Upper lobe of right lung (tissue), 1 donor: Measurements from ENCODE around the gene METTL6. TPM values are rescaled to one million over a fixed set of nuclear protein-coding genes. Genes with fewer than 3 reads are reported as not detected.

Experiments used
- ATAC-seq: fragments of 200-7000 bp; cut with Tn5 transposase; one replicate; pipeline ENCODE4 v1.9.1; 2020; ENCODE audit warnings: mild to moderate bottlenecking, moderate library complexity
- DNase-seq: peaks from one replicate; pipeline ENCODE4 v3.0.0-alpha.2; 2020
- H3K27ac ChIP-seq: fragments of 200-600 bp; one replicate; pipeline ENCODE4 v1.8.0; 2022
- H3K27me3 ChIP-seq: fragments of 200-600 bp; one replicate; pipeline ENCODE4 v1.8.0; 2022; ENCODE audit warnings: mild to moderate bottlenecking
- H3K36me3 ChIP-seq: fragments of 200-600 bp; one replicate; pipeline ENCODE4 v1.8.0; 2022
- H3K4me1 ChIP-seq: fragments of 200-600 bp; one replicate; pipeline ENCODE4 v1.8.0; 2022
- H3K4me3 ChIP-seq: fragments of 200-600 bp; one replicate; pipeline ENCODE4 v1.8.0; 2022; ENCODE audit warnings: mild to moderate bottlenecking
- H3K9me3 ChIP-seq: fragments of 200-600 bp; one replicate; pipeline ENCODE4 v1.8.0; 2022
- CTCF ChIP-seq: fragments of 200-600 bp; IDR thresholded peaks from one replicate; pipeline ENCODE4 v1.8.0; 2022; ENCODE audit warnings: antibody characterized with exemption
- intact Hi-C: fragments of 100-400 bp; cut with DNase I; formaldehyde crosslinking; loops from one replicate; pipeline ENCODE4 v1.11.0; 2022
- total RNA-seq: library from RNA; stranded (reverse); fragmentation: NEBNext Ultra II Directional; extraction: Animal tissue kit (Norgen Biotek cat#: 25700); gene quantifications from one replicate; pipeline ENCODE4 v1.2.1, GENCODE V29; 2021
- donor health status: DM: no; HTN: yes; CAD: no; lungs with severe emphysema.

Gene METTL6
- total RNA-seq, 1 donor from 2014 or later, result 14.4 TPM

DNA sequence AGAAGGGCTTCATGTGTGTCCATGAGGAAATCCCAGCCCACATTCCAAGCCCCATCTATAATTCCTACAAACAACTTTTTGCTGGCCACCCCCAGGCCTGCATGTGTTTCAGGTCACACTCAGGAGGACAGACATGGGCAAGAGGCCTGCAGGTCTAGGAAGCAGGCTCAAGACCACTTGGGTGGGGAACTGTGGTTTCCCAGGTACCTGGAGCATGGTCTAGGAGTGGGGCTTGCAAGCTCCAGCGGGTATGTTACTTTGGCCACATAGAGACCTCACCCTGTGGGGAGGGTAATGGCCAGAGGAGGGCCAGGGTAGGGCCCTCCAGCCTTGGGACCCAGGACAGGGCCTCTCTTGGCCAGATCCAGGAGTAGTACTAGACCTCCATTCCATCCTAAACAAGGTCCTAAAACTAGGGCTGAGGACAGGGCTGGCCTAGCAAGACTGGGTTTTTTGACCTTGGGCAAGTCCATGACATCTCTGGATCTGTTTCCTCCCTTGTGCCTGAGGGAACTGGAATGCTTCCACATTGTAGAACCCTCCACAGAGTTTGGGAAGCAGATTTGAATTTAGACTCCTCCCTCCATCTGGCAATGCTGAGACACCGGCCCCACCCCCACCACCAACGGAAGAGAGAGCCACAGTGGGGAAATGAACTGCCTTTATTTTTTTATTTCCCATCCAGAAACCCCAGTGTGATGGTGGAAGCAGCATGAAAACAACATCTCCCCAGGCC is 22.3 kb upstream of the METTL6 start:
- Histone ChIP-seq H3K4me3 (no peak overlapping the region), H3K9me3 (no peaks in the 10 kb centered on the region), H3K27me3 (no peaks in the 10 kb centered on the region), H3K4me1 (no peaks in the 10 kb centered on the region), H3K27ac (no peak overlapping the region), H3K36me3 (no peaks in the 10 kb centered on the region)
- no peak for TF ChIP-seq CTCF
- intact Hi-C loops, result no loop called here
- ATAC-seq, result no peak
- DNase-seq, result no peak

- no peak overlapping the region for H3K4me3 ChIP-seq
- ATAC-seq, result no peak
Observed at GRCh38 chr3:15443826-15444524, 16.6 kb upstream of the METTL6 start.

DNA sequence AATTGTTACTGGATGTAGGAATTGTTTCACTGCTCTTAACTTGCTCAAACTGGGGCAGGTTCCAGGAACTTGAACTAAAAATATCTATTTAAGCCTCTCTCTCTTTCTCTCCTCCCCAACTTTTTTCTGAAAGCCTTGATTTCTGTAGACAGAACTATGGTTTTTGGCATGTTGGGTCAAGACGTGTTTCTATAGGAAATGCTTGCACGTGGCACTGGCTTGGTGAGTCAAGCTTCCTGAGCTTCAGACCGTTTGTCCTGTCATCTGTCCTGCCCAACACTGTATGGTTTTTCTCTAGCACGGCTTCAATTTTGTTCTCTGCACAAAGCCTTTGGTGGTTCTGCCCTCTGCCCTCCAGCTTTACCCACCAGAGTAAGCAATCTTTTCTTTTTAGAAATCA is 13.5 kb upstream of the METTL6 start:
- Histone ChIP-seq H3K9me3 (no peaks in the 10 kb centered on the region), H3K36me3 (peaks cover 72% of the 10 kb centered on the region), H3K4me1 (no peaks in the 10 kb centered on the region), H3K27ac (no peak overlapping the region), H3K4me3 (no peak overlapping the region), H3K27me3 (no peaks in the 10 kb centered on the region)
- ATAC-seq (peak; percentile 36), DNase-seq (no peak)
- intact Hi-C loops, result no loop called here
- no peak for TF ChIP-seq CTCF

More at GRCh38 chr3:15443826-15444524, 16.6 kb upstream of the METTL6 start:
- DNase-seq, result no peak
- Histone ChIP-seq H3K36me3 (peaks cover 41% of the 10 kb centered on the region), H3K27ac (no peak overlapping the region), H3K27me3 (no peaks in the 10 kb centered on the region), H3K9me3 (no peaks in the 10 kb centered on the region), H3K4me1 (no peaks in the 10 kb centered on the region)
- intact Hi-C loops, result no loop called here
- no peak for TF ChIP-seq CTCF

DNA sequence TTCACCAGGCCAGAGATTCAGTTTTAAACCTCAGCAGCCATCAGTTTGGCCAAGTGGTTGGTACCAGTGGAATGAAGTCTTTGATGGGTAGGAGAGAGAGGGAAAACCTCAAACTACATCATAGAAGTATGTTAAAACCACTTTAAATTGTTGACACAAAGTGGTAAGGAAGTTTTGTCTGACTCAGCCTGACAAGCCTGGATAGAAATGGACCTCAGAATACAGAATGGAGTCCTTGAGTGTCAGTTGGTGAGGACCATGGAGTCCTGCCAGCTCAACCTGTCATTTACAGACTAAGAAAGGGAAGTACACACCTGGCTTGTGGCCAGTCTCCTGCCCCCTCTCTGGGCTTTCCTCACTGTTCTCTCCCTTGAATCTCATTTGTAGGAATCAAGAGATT is 12.1 kb upstream of the METTL6 start:
- ATAC-seq (peak; percentile 54), DNase-seq (no peak)
- intact Hi-C loops, result no loop called here
- Histone ChIP-seq H3K9me3 (no peaks in the 10 kb centered on the region), H3K4me3 (no peak overlapping the region), H3K27me3 (no peaks in the 10 kb centered on the region), H3K36me3 (peaks cover 86% of the 10 kb centered on the region), H3K4me1 (no peaks in the 10 kb centered on the region), H3K27ac (no peak overlapping the region)
- no peak for TF ChIP-seq CTCF

DNA sequence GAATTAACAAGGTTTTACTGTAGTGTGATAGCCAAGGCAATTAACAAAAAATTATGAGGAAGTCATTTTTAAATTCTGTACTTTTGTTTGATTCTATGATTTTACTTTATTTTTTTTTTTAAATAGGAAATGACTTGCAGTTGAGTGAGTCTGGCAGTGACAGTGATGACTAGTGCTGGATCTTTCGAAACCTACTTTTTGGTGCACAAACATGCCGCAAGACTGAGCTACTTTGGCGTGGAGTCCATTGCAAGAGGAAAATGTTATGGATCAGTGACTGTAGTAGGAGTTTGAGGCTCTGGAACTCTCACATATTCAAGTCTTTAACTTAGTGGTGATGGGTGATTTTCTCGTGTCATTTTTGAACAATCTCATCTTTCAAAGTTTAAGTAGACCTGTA is 11.6 kb upstream of the METTL6 start:
- no peak for TF ChIP-seq CTCF
- Histone ChIP-seq H3K4me3 (no peak overlapping the region), H3K4me1 (no peaks in the 10 kb centered on the region), H3K36me3 (peaks cover 91% of the 10 kb centered on the region), H3K27ac (no peak overlapping the region), H3K9me3 (no peaks in the 10 kb centered on the region), H3K27me3 (no peaks in the 10 kb centered on the region)
- intact Hi-C loops, result no loop called here
- no peak for ATAC-seq
- DNase-seq, result no peak
